HFFc6 (cell line): ENCODE data around the gene DNASE1L1. TPM values are rescaled to one million over a fixed set of nuclear protein-coding genes. Genes with fewer than 3 reads are reported as not detected.
"Not testable (repeated sequence)": the region's sequence is repeated elsewhere in the genome, so short reads cannot be mapped to it uniquely, and the experiment has no call there.

Experiments used
- DNase-seq: peaks from one replicate; pipeline ENCODE4 v3.0.0-alpha.2; 2018
- H3K27ac Mint-ChIP-seq: 2 replicates; pipeline ENCODE4 v1.8.0; 2020; ENCODE audit warnings: mild to moderate bottlenecking, mixed read lengths
- H3K27me3 Mint-ChIP-seq: 2 replicates; pipeline ENCODE4 v1.8.0; 2021; ENCODE audit warnings: mild to moderate bottlenecking, moderate library complexity, mixed read lengths; ENCODE audit not compliant: insufficient read depth
- H3K36me3 Mint-ChIP-seq: 2 replicates; pipeline ENCODE4 v1.8.0; 2021; ENCODE audit warnings: low read depth, mixed read lengths
- H3K4me1 Mint-ChIP-seq: 2 replicates; pipeline ENCODE4 v1.8.0; 2020; ENCODE audit warnings: low read depth, mixed read lengths
- H3K4me3 Mint-ChIP-seq: 2 replicates; pipeline ENCODE4 v1.8.0; 2020; ENCODE audit warnings: mild to moderate bottlenecking, moderate library complexity, mixed read lengths
- H3K9me3 Mint-ChIP-seq: 2 replicates; pipeline ENCODE4 v1.8.0; 2020; ENCODE audit warnings: mild to moderate bottlenecking, mixed read lengths
- CTCF ChIP-seq: fragments of 200-600 bp; sonication (generic); IDR thresholded peaks from 2 replicates; pipeline ENCODE4 v1.5.0; 2021; ENCODE audit warnings: antibody characterized with exemption, mild to moderate bottlenecking
- total RNA-seq, 6 experiments: library from RNA; stranded (reverse); fragmentation: NEBNext Ultra II Directional; extraction: Animal tissue kit (Norgen Biotek cat#: 25700); gene quantifications; 2 replicates in 1 of 6; 3 replicates in 5 of 6; pipeline ENCODE4 v1.2.3, GENCODE V29; 2021

Gene DNASE1L1
- total RNA-seq, 6 experiments from 2014 or later: 74.8 to 96.3 (median 87.4) TPM

GRCh38 chrX:154399527-154400368 lies 9.3 kb downstream of the DNASE1L1 start:
- Mint-ChIP-seq H3K36me3 (peaks cover 23% of the 10 kb centered on the region), H3K4me1 (peaks cover 6% of the 10 kb centered on the region; the same call in 1 of the 2 replicates), H3K9me3 (peaks cover 31% of the 10 kb centered on the region), H3K27ac (peak overlapping the region; percentile 99), H3K27me3 (peaks cover 51% of the 10 kb centered on the region), H3K4me3 (peak overlapping the region; percentile 98)
- no peak for DNase-seq
- TF ChIP-seq CTCF: no peak

- peak; percentile 84 for TF ChIP-seq CTCF
- peak overlapping the region; percentile 98 for H3K4me3 Mint-ChIP-seq
- DNase-seq: peak; percentile 54
- H3K27me3 Mint-ChIP-seq: peaks cover 51% of the 10 kb centered on the region
- H3K27ac Mint-ChIP-seq: peak overlapping the region; percentile 99
- peaks cover 23% of the 10 kb centered on the region for H3K36me3 Mint-ChIP-seq
- peaks cover 31% of the 10 kb centered on the region for H3K9me3 Mint-ChIP-seq
- peaks cover 6% of the 10 kb centered on the region; the same call in 1 of the 2 replicates for H3K4me1 Mint-ChIP-seq
These were observed 10.2 kb downstream of the DNASE1L1 start for GRCh38 chrX:154398668-154399526.

- Mint-ChIP-seq H3K36me3 (peaks cover 23% of the 10 kb centered on the region), H3K27ac (peak within 1 kb of the TSS; percentile 99), H3K27me3 (peaks cover 45% of the 10 kb centered on the region), H3K4me1 (peaks cover 6% of the 10 kb centered on the region; the same call in 1 of the 2 replicates), H3K4me3 (peak within 1 kb of the TSS; percentile 98), H3K9me3 (peaks cover 27% of the 10 kb centered on the region)
- DNase-seq: peak; percentile 96
- TF ChIP-seq CTCF: no peak
These were observed 11.0 kb downstream of the DNASE1L1 start, which contains the start of gene RPL10 for GRCh38 chrX:154397888-154398667. Gene RPL10 (plus strand): TSS chrX:154398377. CDS start chrX:154398520, 143 bp downstream.

- Mint-ChIP-seq H3K4me1 (peaks cover 6% of the 10 kb centered on the region; the same call in 1 of the 2 replicates), H3K9me3 (peaks cover 19% of the 10 kb centered on the region), H3K36me3 (peaks cover 23% of the 10 kb centered on the region), H3K4me3 (peak overlapping the region; percentile 98), H3K27me3 (peaks cover 37% of the 10 kb centered on the region), H3K27ac (peak overlapping the region; percentile 99)
- no peak for DNase-seq
- TF ChIP-seq CTCF: no peak
These were observed 11.8 kb downstream of the DNASE1L1 start for GRCh38 chrX:154396973-154397887.

- H3K4me1 Mint-ChIP-seq, DNase-seq: not testable (repeated sequence)
- Mint-ChIP-seq H3K27ac (peak overlapping the region; percentile 99; the same call in 1 of the 2 replicates), H3K4me3 (peak overlapping the region; percentile 98), H3K27me3 (peaks cover 29% of the 10 kb centered on the region), H3K36me3 (peaks cover 23% of the 10 kb centered on the region), H3K9me3 (peaks cover 18% of the 10 kb centered on the region)
These were observed 12.7 kb downstream of the DNASE1L1 start for GRCh38 chrX:154396363-154396762.
